Trophoblast cell (in vitro differentiated cells and primary cell): ENCODE results near the gene CARF.
"Not testable (repeated sequence)": the region's sequence is repeated elsewhere in the genome, so short reads cannot be mapped to it uniquely, and the experiment has no call there.

Experiments used
- DNase-seq, 2 donors: peaks; one replicate each; pipeline ENCODE4 v3.0.0-alpha.2; 2016
- H2AFZ ChIP-seq: 2 replicates; pipeline ENCODE4 v1.6.1; 2013; ENCODE audit warnings: low read length, moderate library complexity, mild to moderate bottlenecking; ENCODE audit not compliant: insufficient read depth, poor library complexity
- H2AK5ac ChIP-seq: 2 replicates; pipeline ENCODE4 v1.6.1; 2013; ENCODE audit warnings: mild to moderate bottlenecking, low read length
- H2BK120ac ChIP-seq: 2 replicates; pipeline ENCODE4 v1.6.1; 2013; ENCODE audit warnings: low read length, mild to moderate bottlenecking, moderate library complexity; ENCODE audit not compliant: insufficient read depth, poor library complexity
- H2BK12ac ChIP-seq: 2 replicates; pipeline ENCODE4 v1.6.1; 2013; ENCODE audit warnings: mild to moderate bottlenecking, low read length, moderate library complexity
- H2BK5ac ChIP-seq: 2 replicates; pipeline ENCODE4 v1.6.1; 2013; ENCODE audit warnings: low read length, low read depth, moderate library complexity, mild to moderate bottlenecking; ENCODE audit not compliant: poor library complexity
- H3K14ac ChIP-seq: 2 replicates; pipeline ENCODE4 v1.6.1; 2013; ENCODE audit warnings: mild to moderate bottlenecking, low read length
- H3K18ac ChIP-seq: 2 replicates; pipeline ENCODE4 v1.6.1; 2013; ENCODE audit warnings: mild to moderate bottlenecking, low read length
- H3K23ac ChIP-seq: 2 replicates; pipeline ENCODE4 v1.6.1; 2013; ENCODE audit warnings: low read length
- H3K27ac ChIP-seq: 2 replicates; pipeline ENCODE4 v1.5.1; 2013; ENCODE audit warnings: low read depth, mild to moderate bottlenecking, inconsistent platforms, low read length, moderate library complexity
- H3K27me3 ChIP-seq: 2 replicates; pipeline ENCODE4 v1.6.1; 2013; ENCODE audit warnings: inconsistent platforms, mild to moderate bottlenecking, low read length, moderate library complexity; ENCODE audit not compliant: insufficient read depth
- H3K36me3 ChIP-seq, 2 experiments: 1 replicate in 1 of 2; 2 replicates in 1 of 2; pipeline ENCODE4 v1.6.1; 2013; ENCODE audit warnings: low read length in 2 of 2, mild to moderate bottlenecking in 2 of 2, moderate library complexity in 1 of 2; ENCODE audit not compliant: insufficient read depth in 2 of 2, control insufficient read depth in 1 of 2
- H3K4ac ChIP-seq: 2 replicates; pipeline ENCODE4 v1.6.1; 2013; ENCODE audit warnings: low read depth, mild to moderate bottlenecking, low read length, moderate library complexity
- H3K4me1 ChIP-seq, 2 experiments: 1 replicate in 1 of 2; 2 replicates in 1 of 2; pipeline ENCODE4 v1.6.1; 2013; ENCODE audit warnings: low read length in 2 of 2, mild to moderate bottlenecking in 2 of 2, moderate library complexity in 1 of 2; ENCODE audit not compliant: insufficient read depth in 2 of 2, control insufficient read depth in 1 of 2
- H3K4me2 ChIP-seq: 2 replicates; pipeline ENCODE4 v1.6.1; 2013; ENCODE audit warnings: inconsistent platforms, mild to moderate bottlenecking, low read length, moderate library complexity
- H3K4me3 ChIP-seq: 2 replicates; pipeline ENCODE4 v1.5.1; 2013; ENCODE audit warnings: mild to moderate bottlenecking, low read depth, low read length, inconsistent platforms
- H3K79me1 ChIP-seq: one replicate; pipeline ENCODE4 v1.6.1; 2013; ENCODE audit warnings: low read length
- H3K79me2 ChIP-seq: 2 replicates; pipeline ENCODE4 v1.6.1; 2013; ENCODE audit warnings: low read length, mild to moderate bottlenecking; ENCODE audit not compliant: control insufficient read depth, insufficient read depth, poor library complexity
- H3K9ac ChIP-seq: 2 replicates; pipeline ENCODE4 v1.6.1; 2013; ENCODE audit warnings: mild to moderate bottlenecking, low read length
- H3K9me3 ChIP-seq: 2 replicates; pipeline ENCODE4 v1.6.1; 2013; ENCODE audit warnings: low read depth, mild to moderate bottlenecking, control low read depth, inconsistent platforms, low read length; ENCODE audit not compliant: insufficient read depth
- H4K12ac ChIP-seq: 2 replicates; pipeline ENCODE4 v1.6.1; 2013; ENCODE audit warnings: low read depth, mild to moderate bottlenecking, low read length, moderate library complexity
- H4K8ac ChIP-seq: 2 replicates; pipeline ENCODE4 v1.6.1; 2013; ENCODE audit warnings: low read depth, mild to moderate bottlenecking, low read length, moderate library complexity
- H4K91ac ChIP-seq: one replicate; pipeline ENCODE4 v1.6.1; 2013; ENCODE audit warnings: low read depth, mild to moderate bottlenecking, low read length, moderate library complexity
- WGBS: extraction: QIAGEN DNeasy Blood & Tissue Kit; methylation state at CpG from one replicate; pipeline ENCODE4 v1.1.7; 2013; ENCODE audit warnings: missing lambda C conversion rate; ENCODE audit not compliant: insufficient read length, insufficient coverage; ENCODE audit errors: extremely low coverage; 5-methylcytosine and 5-hydroxymethylcytosine counted together

Gene CARF

GRCh38 chr2:202945497-202945896 lies 33.4 kb downstream of the CARF start:
- H2AK5ac ChIP-seq, result no peak overlapping the region
- no peak overlapping the region for H2BK12ac ChIP-seq
- no peak overlapping the region for H3K4me3 ChIP-seq
- no peak overlapping the region for H2BK120ac ChIP-seq
- H3K79me2 ChIP-seq, result no peaks in the 10 kb centered on the region
- no peak overlapping the region for H3K4ac ChIP-seq
- H4K91ac ChIP-seq, result no peak overlapping the region
- H4K8ac ChIP-seq, result no peak overlapping the region
- H3K18ac ChIP-seq, result no peak overlapping the region
- H3K36me3 ChIP-seq, result no peaks in the 10 kb centered on the region
- no peak overlapping the region for H3K4me2 ChIP-seq
- H4K12ac ChIP-seq, result no peak overlapping the region
- H3K9ac ChIP-seq, result no peak overlapping the region
- no peak overlapping the region for H3K23ac ChIP-seq
- no peak overlapping the region for H2BK5ac ChIP-seq
- no peak overlapping the region for H3K14ac ChIP-seq
- no peaks in the 10 kb centered on the region for H3K79me1 ChIP-seq
- H3K27me3 ChIP-seq, result no peaks in the 10 kb centered on the region
- no peak overlapping the region for H3K27ac ChIP-seq
- H2AFZ ChIP-seq, result no peak overlapping the region
- H3K9me3 ChIP-seq, result no peaks in the 10 kb centered on the region
- H3K4me1 ChIP-seq, result no peaks in the 10 kb centered on the region
- DNase-seq, result no peak
- no CpG with 5 or more reads among the region's 2 CpGs for WGBS

- H3K4ac ChIP-seq, H3K4me1 ChIP-seq, H3K18ac ChIP-seq, H3K4me3 ChIP-seq, H3K23ac ChIP-seq, H3K79me1 ChIP-seq, H3K27me3 ChIP-seq, H3K9ac ChIP-seq, H2AK5ac ChIP-seq, H2AFZ ChIP-seq, H3K79me2 ChIP-seq, H4K8ac ChIP-seq, H3K9me3 ChIP-seq, H2BK5ac ChIP-seq, DNase-seq, H3K14ac ChIP-seq, H4K91ac ChIP-seq, H2BK120ac ChIP-seq, H3K36me3 ChIP-seq, H2BK12ac ChIP-seq, H4K12ac ChIP-seq, H3K27ac ChIP-seq, H3K4me2 ChIP-seq: not testable (repeated sequence)
- WGBS, result no CpG with 5 or more reads among the region's 3 CpGs
These were observed 37.3 kb downstream of the CARF start for GRCh38 chr2:202949333-202949732.

DNA sequence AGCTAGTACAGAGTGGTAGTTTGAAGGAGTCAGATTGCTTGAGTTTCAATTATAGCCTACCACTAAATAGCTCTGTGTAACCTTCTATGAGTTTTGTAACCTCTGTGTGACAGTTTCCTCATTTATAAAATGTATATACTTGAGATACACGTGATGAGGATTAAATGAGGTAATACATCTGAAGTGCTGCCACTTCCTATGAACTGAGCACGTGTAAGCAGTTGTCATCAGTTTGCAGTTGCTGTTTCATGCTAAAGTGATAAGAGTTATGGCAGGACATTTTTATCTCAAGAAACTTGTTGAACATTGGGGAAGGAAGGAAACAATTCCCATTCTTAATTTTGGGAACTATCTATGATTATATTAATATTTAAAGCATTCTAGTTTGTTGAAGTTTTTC lies 38.5 kb downstream of the CARF start:
- no peak overlapping the region for H2BK12ac ChIP-seq
- no peak overlapping the region for H3K23ac ChIP-seq
- H3K4me2 ChIP-seq, result no peak overlapping the region
- no peak overlapping the region for H4K91ac ChIP-seq
- H2AFZ ChIP-seq, result no peak overlapping the region
- no peaks in the 10 kb centered on the region for H3K4me1 ChIP-seq
- H3K18ac ChIP-seq, result no peak overlapping the region
- H3K4ac ChIP-seq, result no peak overlapping the region
- H2BK120ac ChIP-seq, result no peak overlapping the region
- H3K36me3 ChIP-seq, result no peaks in the 10 kb centered on the region
- H3K9me3 ChIP-seq, result no peaks in the 10 kb centered on the region
- H3K4me3 ChIP-seq, result no peak overlapping the region
- no peak overlapping the region for H3K14ac ChIP-seq
- no peak overlapping the region for H4K12ac ChIP-seq
- no peak overlapping the region for H3K9ac ChIP-seq
- H3K79me1 ChIP-seq, result no peaks in the 10 kb centered on the region
- H2BK5ac ChIP-seq, result no peak overlapping the region
- H3K27ac ChIP-seq, result no peak overlapping the region
- no peak overlapping the region for H2AK5ac ChIP-seq
- peak in 1 of 2 donors; percentile 5 for DNase-seq
- H3K27me3 ChIP-seq, result no peaks in the 10 kb centered on the region
- no CpG with 5 or more reads among the region's 2 CpGs for WGBS
- no peak overlapping the region for H4K8ac ChIP-seq
- H3K79me2 ChIP-seq, result no peaks in the 10 kb centered on the region

GRCh38 chr2:202960524-202960923 lies 48.4 kb downstream of the CARF start:
- Histone ChIP-seq H2AFZ (no peak overlapping the region), H2BK120ac (no peak overlapping the region), H2AK5ac (no peak overlapping the region), H3K4ac (no peak overlapping the region), H3K79me2 (no peaks in the 10 kb centered on the region), H4K91ac (no peak overlapping the region), H3K27me3 (no peaks in the 10 kb centered on the region), H2BK5ac (no peak overlapping the region), H2BK12ac (no peak overlapping the region), H3K18ac (no peak overlapping the region), H3K4me2 (no peak overlapping the region), H3K9ac (no peak overlapping the region), H4K12ac (no peak overlapping the region), H3K4me1 (no peaks in the 10 kb centered on the region), H3K9me3 (no peaks in the 10 kb centered on the region), H3K27ac (no peak overlapping the region), H3K79me1 (no peaks in the 10 kb centered on the region), H4K8ac (no peak overlapping the region), H3K23ac (no peak overlapping the region), H3K14ac (no peak overlapping the region), H3K36me3 (no peaks in the 10 kb centered on the region), H3K4me3 (no peak overlapping the region)
- no CpG with 5 or more reads among the region's 6 CpGs for WGBS
- DNase-seq, result no peak
